K562 (cell line): ENCODE data around the gene PIAS3. TPM values are rescaled to one million over a fixed set of nuclear protein-coding genes. Genes with fewer than 3 reads are reported as not detected.

Experiments
- GATA2 ChIP-seq: sonication (generic); formaldehyde crosslinking; IDR thresholded peaks from 2 replicates; pipeline ENCODE4 v1.4.0; 2020; ENCODE audit warnings: mild to moderate bottlenecking, missing genetic modification reagents
- HNRNPLL ChIP-seq: fragments of 200-400 bp; formaldehyde crosslinking; IDR thresholded peaks from 2 replicates; pipeline ENCODE4 v1.6.1; 2017; ENCODE audit warnings: low read length, low read depth, mild to moderate bottlenecking; ENCODE audit not compliant: poor library complexity, severe bottlenecking
- PTBP1 ChIP-seq: fragments of 200-400 bp; formaldehyde crosslinking; IDR thresholded peaks from 2 replicates; pipeline ENCODE4 v1.6.1; 2017; ENCODE audit warnings: low read depth, low read length
- RBFOX2 ChIP-seq: fragments of 200-400 bp; formaldehyde crosslinking; IDR thresholded peaks from 2 replicates; pipeline ENCODE4 v1.6.1; 2017; ENCODE audit warnings: low read depth, mild to moderate bottlenecking, low read length, moderate library complexity
- XRCC4 ChIP-seq: IDR thresholded peaks from one replicate; pipeline ENCODE4 v1.6.1; 2011; ENCODE audit not compliant: insufficient read depth, insufficient read length; ENCODE audit errors: extremely low read depth
- ZNF511 ChIP-seq: sonication (generic); formaldehyde crosslinking; IDR thresholded peaks from 2 replicates; pipeline ENCODE4 v1.8.0; 2022; ENCODE audit warnings: mild to moderate bottlenecking, missing genetic modification reagents
- polyA plus RNA-seq, 8 experiments: library from polyadenylated mRNA; depleted of rRNA in 4 of 8; stranded (reverse) in 5 of 8; unstranded in 3 of 8; fragments of >200 nt; fragmentation: Nextera tagmentation in 2 of 8; fragmentation: Illumina TruSeq in 1 of 8; extraction: Ambion mirVana in 2 of 8; extraction: Trizol in 1 of 8; gene quantifications; 2 replicates each; pipeline versions ENCODE4 v1.2.1 to v1.2.3, GENCODE V29; 2011 to 2014; ENCODE audit warnings: inconsistent platforms in 1 of 8, missing spikeins in 1 of 8
- total RNA-seq, 7 experiments: library from RNA; depleted of rRNA in 6 of 7; stranded (reverse); fragments of >200 nt in 6 of 7; fragmentation: Illumina TruSeq in 2 of 7; extraction: Trizol in 2 of 7; gene quantifications; 2 replicates each; pipeline versions ENCODE4 v1.2.1 to v1.2.3, GENCODE V29; 2011 to 2021; ENCODE audit warnings: low replicate concordance in 1 of 7
- TF ChIP-seq, protein P1 (sequence below): sonication (generic); formaldehyde crosslinking; IDR thresholded peaks from 2 replicates; pipeline ENCODE4 v1.8.0; 2023; ENCODE audit warnings: missing genetic modification reagents, mild to moderate bottlenecking, borderline replicate concordance
- TF ChIP-seq, protein P2 (sequence below): sonication (generic); formaldehyde crosslinking; IDR thresholded peaks from 2 replicates; pipeline ENCODE4 v1.8.0; 2022; ENCODE audit warnings: mild to moderate bottlenecking, missing genetic modification reagents
- TF ChIP-seq, protein P3 (sequence below), 2 experiments: fragments of 150-350 bp in 1 of 2; IDR thresholded peaks; 2 replicates each; pipeline ENCODE4 v1.6.1; 2012 to 2016; ENCODE audit warnings: low read depth in 2 of 2, low read length in 2 of 2, mild to moderate bottlenecking in 1 of 2, moderate library complexity in 1 of 2
- TF ChIP-seq, protein P4 (sequence below), 2 experiments: IDR thresholded peaks; 2 replicates each; pipeline ENCODE4 v1.6.1; 2012; ENCODE audit warnings: improper control_type of control experiment in 2 of 2, low read depth in 2 of 2, low read length in 2 of 2, borderline replicate concordance in 1 of 2

PIAS3 gene
- total and polyA plus RNA-seq, 9 of the 15 experiments (the other 6 are each of a cell fraction or from before 2014, with no cell fraction given), result 1.1 to 25.6 (median 7.9) TPM

DNA sequence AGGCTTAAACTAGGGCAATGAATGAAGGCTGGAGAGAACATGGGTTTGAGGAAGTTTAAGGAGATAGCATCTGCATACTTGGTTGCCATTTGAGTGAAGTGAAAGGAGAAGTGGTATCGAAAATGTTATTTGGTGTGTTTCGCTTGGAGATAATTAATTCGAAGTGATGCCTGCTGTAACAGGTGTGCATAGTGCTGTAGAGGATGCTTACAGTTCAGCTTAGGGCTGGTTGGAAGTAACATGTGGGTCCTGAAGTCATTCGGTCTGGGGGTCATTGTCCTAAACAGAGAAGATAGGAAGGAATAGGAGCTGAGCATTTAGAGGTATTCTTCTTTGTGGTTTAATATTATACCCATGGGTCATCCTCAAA lies 13.8 kb downstream of the PIAS3 start (continued):
- TF ChIP-seq, protein P1, sequence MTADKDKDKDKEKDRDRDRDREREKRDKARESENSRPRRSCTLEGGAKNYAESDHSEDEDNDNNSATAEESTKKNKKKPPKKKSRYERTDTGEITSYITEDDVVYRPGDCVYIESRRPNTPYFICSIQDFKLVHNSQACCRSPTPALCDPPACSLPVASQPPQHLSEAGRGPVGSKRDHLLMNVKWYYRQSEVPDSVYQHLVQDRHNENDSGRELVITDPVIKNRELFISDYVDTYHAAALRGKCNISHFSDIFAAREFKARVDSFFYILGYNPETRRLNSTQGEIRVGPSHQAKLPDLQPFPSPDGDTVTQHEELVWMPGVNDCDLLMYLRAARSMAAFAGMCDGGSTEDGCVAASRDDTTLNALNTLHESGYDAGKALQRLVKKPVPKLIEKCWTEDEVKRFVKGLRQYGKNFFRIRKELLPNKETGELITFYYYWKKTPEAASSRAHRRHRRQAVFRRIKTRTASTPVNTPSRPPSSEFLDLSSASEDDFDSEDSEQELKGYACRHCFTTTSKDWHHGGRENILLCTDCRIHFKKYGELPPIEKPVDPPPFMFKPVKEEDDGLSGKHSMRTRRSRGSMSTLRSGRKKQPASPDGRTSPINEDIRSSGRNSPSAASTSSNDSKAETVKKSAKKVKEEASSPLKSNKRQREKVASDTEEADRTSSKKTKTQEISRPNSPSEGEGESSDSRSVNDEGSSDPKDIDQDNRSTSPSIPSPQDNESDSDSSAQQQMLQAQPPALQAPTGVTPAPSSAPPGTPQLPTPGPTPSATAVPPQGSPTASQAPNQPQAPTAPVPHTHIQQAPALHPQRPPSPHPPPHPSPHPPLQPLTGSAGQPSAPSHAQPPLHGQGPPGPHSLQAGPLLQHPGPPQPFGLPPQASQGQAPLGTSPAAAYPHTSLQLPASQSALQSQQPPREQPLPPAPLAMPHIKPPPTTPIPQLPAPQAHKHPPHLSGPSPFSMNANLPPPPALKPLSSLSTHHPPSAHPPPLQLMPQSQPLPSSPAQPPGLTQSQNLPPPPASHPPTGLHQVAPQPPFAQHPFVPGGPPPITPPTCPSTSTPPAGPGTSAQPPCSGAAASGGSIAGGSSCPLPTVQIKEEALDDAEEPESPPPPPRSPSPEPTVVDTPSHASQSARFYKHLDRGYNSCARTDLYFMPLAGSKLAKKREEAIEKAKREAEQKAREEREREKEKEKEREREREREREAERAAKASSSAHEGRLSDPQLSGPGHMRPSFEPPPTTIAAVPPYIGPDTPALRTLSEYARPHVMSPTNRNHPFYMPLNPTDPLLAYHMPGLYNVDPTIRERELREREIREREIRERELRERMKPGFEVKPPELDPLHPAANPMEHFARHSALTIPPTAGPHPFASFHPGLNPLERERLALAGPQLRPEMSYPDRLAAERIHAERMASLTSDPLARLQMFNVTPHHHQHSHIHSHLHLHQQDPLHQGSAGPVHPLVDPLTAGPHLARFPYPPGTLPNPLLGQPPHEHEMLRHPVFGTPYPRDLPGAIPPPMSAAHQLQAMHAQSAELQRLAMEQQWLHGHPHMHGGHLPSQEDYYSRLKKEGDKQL (CRISPR knock-in tag), result no peak
- TF ChIP-seq RBFOX2 (no peak), PTBP1 (no peak), ZNF511 (CRISPR knock-in tag) (no peak), GATA2 (peak; percentile 54), XRCC4 (no peak), HNRNPLL (no peak)
- TF ChIP-seq, protein P2, sequence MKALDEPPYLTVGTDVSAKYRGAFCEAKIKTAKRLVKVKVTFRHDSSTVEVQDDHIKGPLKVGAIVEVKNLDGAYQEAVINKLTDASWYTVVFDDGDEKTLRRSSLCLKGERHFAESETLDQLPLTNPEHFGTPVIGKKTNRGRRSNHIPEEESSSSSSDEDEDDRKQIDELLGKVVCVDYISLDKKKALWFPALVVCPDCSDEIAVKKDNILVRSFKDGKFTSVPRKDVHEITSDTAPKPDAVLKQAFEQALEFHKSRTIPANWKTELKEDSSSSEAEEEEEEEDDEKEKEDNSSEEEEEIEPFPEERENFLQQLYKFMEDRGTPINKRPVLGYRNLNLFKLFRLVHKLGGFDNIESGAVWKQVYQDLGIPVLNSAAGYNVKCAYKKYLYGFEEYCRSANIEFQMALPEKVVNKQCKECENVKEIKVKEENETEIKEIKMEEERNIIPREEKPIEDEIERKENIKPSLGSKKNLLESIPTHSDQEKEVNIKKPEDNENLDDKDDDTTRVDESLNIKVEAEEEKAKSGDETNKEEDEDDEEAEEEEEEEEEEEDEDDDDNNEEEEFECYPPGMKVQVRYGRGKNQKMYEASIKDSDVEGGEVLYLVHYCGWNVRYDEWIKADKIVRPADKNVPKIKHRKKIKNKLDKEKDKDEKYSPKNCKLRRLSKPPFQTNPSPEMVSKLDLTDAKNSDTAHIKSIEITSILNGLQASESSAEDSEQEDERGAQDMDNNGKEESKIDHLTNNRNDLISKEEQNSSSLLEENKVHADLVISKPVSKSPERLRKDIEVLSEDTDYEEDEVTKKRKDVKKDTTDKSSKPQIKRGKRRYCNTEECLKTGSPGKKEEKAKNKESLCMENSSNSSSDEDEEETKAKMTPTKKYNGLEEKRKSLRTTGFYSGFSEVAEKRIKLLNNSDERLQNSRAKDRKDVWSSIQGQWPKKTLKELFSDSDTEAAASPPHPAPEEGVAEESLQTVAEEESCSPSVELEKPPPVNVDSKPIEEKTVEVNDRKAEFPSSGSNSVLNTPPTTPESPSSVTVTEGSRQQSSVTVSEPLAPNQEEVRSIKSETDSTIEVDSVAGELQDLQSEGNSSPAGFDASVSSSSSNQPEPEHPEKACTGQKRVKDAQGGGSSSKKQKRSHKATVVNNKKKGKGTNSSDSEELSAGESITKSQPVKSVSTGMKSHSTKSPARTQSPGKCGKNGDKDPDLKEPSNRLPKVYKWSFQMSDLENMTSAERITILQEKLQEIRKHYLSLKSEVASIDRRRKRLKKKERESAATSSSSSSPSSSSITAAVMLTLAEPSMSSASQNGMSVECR (CRISPR knock-in tag), result no peak
- TF ChIP-seq, protein P3, sequence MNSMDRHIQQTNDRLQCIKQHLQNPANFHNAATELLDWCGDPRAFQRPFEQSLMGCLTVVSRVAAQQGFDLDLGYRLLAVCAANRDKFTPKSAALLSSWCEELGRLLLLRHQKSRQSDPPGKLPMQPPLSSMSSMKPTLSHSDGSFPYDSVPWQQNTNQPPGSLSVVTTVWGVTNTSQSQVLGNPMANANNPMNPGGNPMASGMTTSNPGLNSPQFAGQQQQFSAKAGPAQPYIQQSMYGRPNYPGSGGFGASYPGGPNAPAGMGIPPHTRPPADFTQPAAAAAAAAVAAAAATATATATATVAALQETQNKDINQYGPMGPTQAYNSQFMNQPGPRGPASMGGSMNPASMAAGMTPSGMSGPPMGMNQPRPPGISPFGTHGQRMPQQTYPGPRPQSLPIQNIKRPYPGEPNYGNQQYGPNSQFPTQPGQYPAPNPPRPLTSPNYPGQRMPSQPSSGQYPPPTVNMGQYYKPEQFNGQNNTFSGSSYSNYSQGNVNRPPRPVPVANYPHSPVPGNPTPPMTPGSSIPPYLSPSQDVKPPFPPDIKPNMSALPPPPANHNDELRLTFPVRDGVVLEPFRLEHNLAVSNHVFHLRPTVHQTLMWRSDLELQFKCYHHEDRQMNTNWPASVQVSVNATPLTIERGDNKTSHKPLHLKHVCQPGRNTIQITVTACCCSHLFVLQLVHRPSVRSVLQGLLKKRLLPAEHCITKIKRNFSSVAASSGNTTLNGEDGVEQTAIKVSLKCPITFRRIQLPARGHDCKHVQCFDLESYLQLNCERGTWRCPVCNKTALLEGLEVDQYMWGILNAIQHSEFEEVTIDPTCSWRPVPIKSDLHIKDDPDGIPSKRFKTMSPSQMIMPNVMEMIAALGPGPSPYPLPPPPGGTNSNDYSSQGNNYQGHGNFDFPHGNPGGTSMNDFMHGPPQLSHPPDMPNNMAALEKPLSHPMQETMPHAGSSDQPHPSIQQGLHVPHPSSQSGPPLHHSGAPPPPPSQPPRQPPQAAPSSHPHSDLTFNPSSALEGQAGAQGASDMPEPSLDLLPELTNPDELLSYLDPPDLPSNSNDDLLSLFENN (IDR thresholded peaks at IDR 0.05; ENCODE audit: low read depth in 2 of 2, low read length in 2 of 2), result no peak
- TF ChIP-seq, protein P4, sequence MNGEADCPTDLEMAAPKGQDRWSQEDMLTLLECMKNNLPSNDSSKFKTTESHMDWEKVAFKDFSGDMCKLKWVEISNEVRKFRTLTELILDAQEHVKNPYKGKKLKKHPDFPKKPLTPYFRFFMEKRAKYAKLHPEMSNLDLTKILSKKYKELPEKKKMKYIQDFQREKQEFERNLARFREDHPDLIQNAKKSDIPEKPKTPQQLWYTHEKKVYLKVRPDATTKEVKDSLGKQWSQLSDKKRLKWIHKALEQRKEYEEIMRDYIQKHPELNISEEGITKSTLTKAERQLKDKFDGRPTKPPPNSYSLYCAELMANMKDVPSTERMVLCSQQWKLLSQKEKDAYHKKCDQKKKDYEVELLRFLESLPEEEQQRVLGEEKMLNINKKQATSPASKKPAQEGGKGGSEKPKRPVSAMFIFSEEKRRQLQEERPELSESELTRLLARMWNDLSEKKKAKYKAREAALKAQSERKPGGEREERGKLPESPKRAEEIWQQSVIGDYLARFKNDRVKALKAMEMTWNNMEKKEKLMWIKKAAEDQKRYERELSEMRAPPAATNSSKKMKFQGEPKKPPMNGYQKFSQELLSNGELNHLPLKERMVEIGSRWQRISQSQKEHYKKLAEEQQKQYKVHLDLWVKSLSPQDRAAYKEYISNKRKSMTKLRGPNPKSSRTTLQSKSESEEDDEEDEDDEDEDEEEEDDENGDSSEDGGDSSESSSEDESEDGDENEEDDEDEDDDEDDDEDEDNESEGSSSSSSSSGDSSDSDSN (IDR thresholded peaks at IDR 0.05; ENCODE audit: borderline replicate concordance in 1 of 2, low read depth in 2 of 2, low read length in 2 of 2), result no peak
